ENCODE measurements around the gene TPST2.

- TF ChIP-seq SRF (IDR thresholded peaks at IDR 0.05; ENCODE audit: low read depth) (no peak), ZBTB33 (IDR thresholded peaks at IDR 0.05; ENCODE audit: extremely low read depth, insufficient replicate concordance, low read length) (no peak), CTCF (IDR thresholded peaks at IDR 0.05 in 2 of 3, conservative IDR thresholded peaks at IDR 0.05 in 1 of 3; ENCODE audit: borderline replicate concordance in 1 of 3, insufficient read depth in 1 of 3, low read depth in 2 of 3, low read length in 2 of 3) (no peak), YY1 (IDR thresholded peaks at IDR 0.05; ENCODE audit: extremely low read depth, insufficient replicate concordance, low read depth, low read length) (no peak), ATF3 (IDR thresholded peaks at IDR 0.05) (no peak), CEBPB (IDR thresholded peaks at IDR 0.05; ENCODE audit: low read depth) (no peak), ZNF274 (IDR thresholded peaks at IDR 0.05; ENCODE audit: low read depth, low read length) (no peak), RAD21 (IDR thresholded peaks at IDR 0.05; ENCODE audit: low read depth) (no peak), POLR2A (IDR thresholded peaks at IDR 0.05; ENCODE audit: borderline replicate concordance, extremely low read depth, insufficient read depth, insufficient read length) (no peak), POLR2AphosphoS5 (IDR thresholded peaks at IDR 0.05; ENCODE audit: low read depth, low read length) (no peak), FOSL1 (IDR thresholded peaks at IDR 0.05; ENCODE audit: low read depth) (no peak), REST (IDR thresholded peaks at IDR 0.05; ENCODE audit: low read depth) (no peak), MAX (IDR thresholded peaks at IDR 0.05) (no peak)
Observed at GRCh38 chr22:26604368-26604767, 14.4 kb upstream of the TPST2 start.

Data from HCT116 (cell line).